GM18870 (cell line): ENCODE data around the gene PDGFA.

Source experiments
- ATAC-seq: cut with Tn5 transposase; IDR thresholded peaks from one replicate; pipeline ENCODE4 v1.9.1; 2021; ENCODE audit warnings: moderate library complexity; ENCODE audit not compliant: unreplicated experiment

Gene PDGFA

DNA sequence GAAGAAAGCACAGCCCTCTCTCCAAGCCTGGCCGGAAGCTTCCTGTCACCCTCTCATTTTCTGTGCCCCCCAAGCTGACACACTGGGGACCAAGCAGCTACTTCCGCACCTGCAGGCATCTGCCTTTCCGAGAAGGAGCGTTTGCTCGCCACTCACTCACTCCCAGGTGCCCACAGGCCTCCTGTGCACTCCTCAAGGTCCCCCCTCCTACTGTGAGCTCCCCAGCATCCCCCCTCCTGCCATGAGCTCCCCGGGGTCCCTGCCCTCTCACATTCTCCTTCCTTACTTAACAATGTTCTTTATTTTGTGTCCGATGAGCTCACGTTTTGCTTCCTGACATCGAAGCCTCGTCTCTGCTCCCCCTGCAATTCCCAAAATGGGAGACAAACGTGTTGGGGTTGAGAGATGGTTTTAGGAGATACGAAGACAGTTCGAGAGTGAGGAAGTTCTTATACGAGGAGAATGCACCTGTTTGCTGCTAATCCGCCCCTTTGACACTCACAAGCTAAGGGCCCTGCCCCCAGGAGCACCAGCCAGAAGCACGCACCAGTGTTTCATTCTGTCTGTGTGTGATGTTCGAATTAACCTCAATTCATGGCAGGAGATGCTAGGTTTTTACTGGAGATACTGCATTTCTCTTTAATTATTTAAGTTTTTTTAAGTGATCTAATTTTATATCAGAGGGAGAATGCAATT, 70.2 kb downstream of the PDGFA start:
- no peak for ATAC-seq

DNA sequence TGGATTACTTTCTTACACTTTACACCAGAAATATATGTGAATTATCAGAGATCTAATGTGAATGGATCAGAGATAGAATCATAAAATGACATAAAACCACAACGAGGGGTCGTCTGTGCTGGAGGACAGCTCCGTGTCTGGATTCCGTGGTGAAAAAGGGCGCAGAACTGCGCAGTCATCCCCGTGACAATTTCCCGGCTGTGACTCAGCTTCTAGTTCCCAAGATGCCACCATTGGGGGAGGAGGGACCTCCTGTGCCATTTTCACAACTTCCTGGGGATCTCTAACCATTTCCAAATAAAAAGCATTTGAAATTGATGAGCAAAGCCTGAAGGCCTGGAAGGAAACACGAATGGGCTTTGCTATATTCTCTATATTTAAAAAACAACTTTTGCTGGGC, 72.1 kb downstream of the PDGFA start:
- ATAC-seq, result no peak
